ENCODE data around the gene PSAPL1.
A peak's percentile ranks its signal among the peaks of the same experiment; 100 is the strongest.
"Not testable (repeated sequence)": the region's sequence is repeated elsewhere in the genome, so short reads cannot be mapped to it uniquely, and the experiment has no call there.

Gene PSAPL1

GRCh38 chr4:7457201-7458065, 22.7 kb upstream of the PSAPL1 start:
- no peak for DNase-seq

- DNase-seq: not testable (repeated sequence)
Observed at GRCh38 chr4:7452802-7453201, 18.1 kb upstream of the PSAPL1 start.

- no peak for DNase-seq
Observed at GRCh38 chr4:7451800-7452199, 17.1 kb upstream of the PSAPL1 start.

- DNase-seq: no peak
Observed at GRCh38 chr4:7451434-7451789, 16.7 kb upstream of the PSAPL1 start.

- DNase-seq: no peak
Observed at GRCh38 chr4:7450775-7451433, 16.2 kb upstream of the PSAPL1 start.

GRCh38 chr4:7448036-7448435, 13.3 kb upstream of the PSAPL1 start:
- DNase-seq: no peak

GRCh38 chr4:7447236-7447635, 12.5 kb upstream of the PSAPL1 start:
- DNase-seq: no peak

- DNase-seq: no peak
Observed at GRCh38 chr4:7444731-7445130, 10.0 kb upstream of the PSAPL1 start.

- no peak for DNase-seq
Observed at GRCh38 chr4:7444314-7444713, 9.6 kb upstream of the PSAPL1 start.

GRCh38 chr4:7442574-7443162, 7.9 kb upstream of the PSAPL1 start:
- no peak for DNase-seq

GRCh38 chr4:7441201-7441600, 6.5 kb upstream of the PSAPL1 start:
- DNase-seq: no peak

- DNase-seq: no peak
Observed at GRCh38 chr4:7439699-7440098, 5.0 kb upstream of the PSAPL1 start.

GRCh38 chr4:7436256-7436655, 1.5 kb upstream of the PSAPL1 start:
- DNase-seq: no peak

- peak; percentile 59 for DNase-seq
Observed at GRCh38 chr4:7435471-7436061, 836 bp upstream of the PSAPL1 start.

GRCh38 chr4:7434141-7434765, 477 bp downstream of the PSAPL1 start:
- DNase-seq: no peak

- DNase-seq: no peak
Observed at GRCh38 chr4:7433376-7434140, 1.2 kb downstream of the PSAPL1 start.

- DNase-seq: no peak
Observed at GRCh38 chr4:7432531-7433375, 2.0 kb downstream of the PSAPL1 start.

GRCh38 chr4:7431696-7432530, 2.8 kb downstream of the PSAPL1 start:
- DNase-seq: no peak

- no peak for DNase-seq
Observed at GRCh38 chr4:7430965-7431695, 3.6 kb downstream of the PSAPL1 start.

All from NCI-H187 treated with DMSO at 0.1 percent for 48 hours (cell line).